Measurements from ENCODE around the gene SHROOM4.

GRCh38 chrX:50779694-50780093 lies 34.3 kb downstream of the SHROOM4 start:
- TF ChIP-seq CTCF (conservative IDR thresholded peaks at IDR 0.05; ENCODE audit: low read length) (no peak), EZH2phosphoT487 (IDR thresholded peaks at IDR 0.05; ENCODE audit: borderline replicate concordance, low read depth, low read length) (no peak)
